Stimulated activated naive CD8-positive, alpha-beta T cell treated with anti-CD3 and anti-CD28 coated beads, Interleukin-15, Interleukin-2, amounts not matched to agents 100 U/mL and 50 U/mL, for 24 hours (primary cell): ENCODE results near the gene HSPA1L.
A peak's percentile ranks its signal among the peaks of the same experiment; 100 is the strongest.
"Not testable (repeated sequence)": the region's sequence is repeated elsewhere in the genome, so short reads cannot be mapped to it uniquely, and the experiment has no call there.

Source experiments
- ATAC-seq: fragments of 150-1000 bp; cut with Tn5 transposase; one replicate; pipeline ENCODE4 v1.10.0; 2021
- DNase-seq: peaks from one replicate; pipeline ENCODE4 v3.0.0; 2021

Gene HSPA1L

DNA sequence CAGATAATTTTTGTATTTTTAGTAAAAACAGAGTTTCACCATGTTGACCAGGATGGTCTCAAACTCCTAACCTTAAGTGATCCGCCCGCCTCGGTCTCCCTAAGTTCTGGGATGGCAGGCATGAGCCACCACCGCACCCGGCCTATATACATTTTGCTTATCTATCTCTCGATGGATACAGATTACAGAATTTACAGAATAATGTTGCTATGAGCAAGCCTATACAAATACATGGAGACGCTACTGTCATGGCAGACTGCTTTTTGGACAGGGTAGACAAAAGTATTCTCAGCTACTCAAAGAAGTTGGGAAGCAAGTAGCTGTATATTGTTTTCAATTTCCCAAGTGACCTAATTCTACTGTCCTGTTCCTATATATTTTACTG, 1.6 kb downstream of the HSPA1L start:
- DNase-seq (no peak), ATAC-seq (no peak)

GRCh38 chr6:31811645-31812044, 3.4 kb downstream of the HSPA1L start:
- ATAC-seq = no peak
- DNase-seq = no peak

GRCh38 chr6:31808599-31808998, 6.5 kb downstream of the HSPA1L start:
- ATAC-seq, DNase-seq: not testable (repeated sequence)

DNA sequence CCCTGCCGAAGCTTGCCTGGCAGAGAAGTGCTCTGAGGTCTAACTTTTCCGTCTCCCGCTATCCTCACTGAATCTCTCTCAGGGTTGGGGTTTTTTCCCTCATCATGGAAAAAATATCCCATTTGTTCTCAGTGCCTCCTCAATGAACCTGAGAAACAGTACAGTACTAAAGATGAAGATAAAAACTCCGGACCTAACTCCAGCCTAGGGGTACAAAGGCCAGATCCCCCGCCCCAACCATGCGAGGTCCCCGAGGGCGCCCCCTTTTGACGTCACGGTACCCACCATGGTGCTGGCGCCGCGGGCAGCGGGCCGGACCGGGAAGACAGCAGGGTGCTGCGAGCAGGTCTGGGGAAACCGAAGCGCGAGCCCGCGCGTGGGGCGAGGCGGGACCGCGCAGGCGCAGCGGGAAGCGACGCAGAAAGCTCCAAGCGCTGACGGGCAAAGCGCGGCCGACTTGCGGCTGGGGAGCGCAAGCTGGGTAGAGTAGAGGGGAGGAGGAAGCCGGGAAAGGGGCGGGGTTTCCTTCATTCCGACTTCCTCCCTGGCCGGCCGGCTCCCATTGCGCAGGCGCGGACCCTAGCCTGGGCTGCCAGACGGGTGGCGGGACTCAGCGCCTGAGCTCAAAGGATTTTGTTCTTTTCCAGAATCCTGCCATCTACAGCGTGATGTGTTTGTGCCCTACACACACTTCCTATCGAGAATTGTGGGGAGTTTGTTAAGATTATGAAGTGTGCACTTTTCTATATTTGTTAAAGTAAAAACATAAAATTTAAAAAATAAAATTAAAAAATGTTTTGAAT, 8.4 kb downstream of the HSPA1L start, which contains the start of gene LSM2:
Gene LSM2 (minus strand): TSS at position 497 of the 803 bp plus-strand sequence. CDS start 209 bp downstream, at position 288.
- DNase-seq (peak; percentile 99), ATAC-seq (peak; percentile 98)

DNA sequence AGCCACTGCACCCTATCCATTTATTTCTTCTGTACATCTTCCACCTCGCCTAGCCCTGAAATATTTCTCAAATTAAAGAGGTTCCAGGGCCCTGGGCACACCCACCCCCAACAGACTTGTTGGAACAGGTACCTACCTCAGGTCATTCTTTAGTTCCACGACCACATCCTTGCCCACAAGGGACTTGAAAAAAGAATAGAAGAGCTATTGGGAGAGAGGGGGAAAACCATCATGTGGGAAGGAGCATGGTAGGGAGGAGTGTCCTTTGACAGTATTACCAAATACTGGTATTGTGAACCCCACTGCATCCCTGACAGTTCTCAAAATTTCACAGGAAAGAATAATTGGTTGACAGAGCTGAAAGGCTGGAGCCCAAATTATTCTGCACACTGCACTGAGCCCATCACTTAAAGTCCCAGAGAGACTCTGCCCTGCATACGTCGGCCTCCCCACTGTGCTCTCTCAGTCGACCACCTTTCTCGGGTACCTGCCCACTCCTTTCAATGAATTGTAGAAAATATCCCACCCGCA, 9.1 kb downstream of the HSPA1L start:
- ATAC-seq (peak; percentile 12), DNase-seq (no peak)

GRCh38 chr6:31801031-31801927, 13.8 kb downstream of the HSPA1L start:
- ATAC-seq, DNase-seq: not testable (repeated sequence)

DNA sequence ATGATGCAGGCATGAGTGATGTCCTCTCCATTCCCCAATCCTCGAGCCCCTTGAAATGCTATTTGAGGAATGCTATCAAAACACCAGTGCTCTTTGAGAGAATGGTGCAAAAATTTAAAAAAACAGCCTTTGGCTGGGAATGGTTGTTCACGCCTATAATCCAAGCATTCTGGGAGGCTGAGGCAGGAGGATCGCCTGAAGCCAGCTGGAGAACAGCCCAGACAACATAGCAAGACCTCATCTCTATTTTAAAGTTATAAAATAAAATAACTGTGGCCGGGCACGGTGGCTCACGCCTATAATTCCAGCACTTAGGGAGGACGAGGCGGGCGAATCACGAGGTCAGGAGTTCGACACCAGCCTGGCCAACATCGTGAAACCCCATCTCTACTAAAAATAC, 15.3 kb downstream of the HSPA1L start:
- no peak for ATAC-seq
- no peak for DNase-seq

DNA sequence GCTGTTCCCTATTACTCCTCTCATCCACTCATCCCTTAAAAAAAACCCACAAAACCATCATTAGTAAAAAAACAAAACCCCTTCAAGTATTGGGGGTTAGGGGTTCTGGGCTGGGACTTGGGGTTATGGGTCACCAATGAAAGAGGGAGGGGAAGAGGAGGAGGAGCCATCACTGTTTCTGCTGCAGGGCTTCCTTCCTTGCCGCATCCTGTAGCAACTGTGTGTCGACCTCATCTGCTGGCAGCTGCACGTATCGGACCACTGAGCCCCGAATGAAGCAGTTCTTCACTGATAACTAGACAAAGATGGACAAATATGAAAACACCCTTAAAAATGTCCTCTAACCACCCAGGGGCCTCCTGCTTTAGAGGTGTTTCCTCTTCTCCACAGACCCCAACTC, 17.5 kb downstream of the HSPA1L start:
- no peak for DNase-seq

DNA sequence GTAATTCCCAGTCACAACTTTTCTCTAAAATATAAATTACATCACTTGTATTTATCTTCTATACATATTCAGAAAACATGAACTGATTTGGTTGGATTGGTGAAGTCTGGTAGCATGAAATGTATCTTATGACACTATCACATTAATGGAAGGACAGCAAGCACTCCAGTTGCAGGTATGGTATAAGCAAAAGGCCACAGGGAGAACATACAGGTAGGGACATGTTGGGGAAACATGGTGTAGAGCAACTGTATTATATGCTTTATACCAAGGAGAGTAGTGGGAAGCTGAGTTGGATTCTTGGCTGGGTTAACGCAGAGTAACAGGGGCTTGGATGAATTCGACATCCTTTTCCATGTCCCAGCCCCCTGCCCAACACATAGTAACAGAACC, 18.1 kb downstream of the HSPA1L start:
- no peak for DNase-seq
- no peak for ATAC-seq

More for the DNA sequence above, 17.5 kb downstream of the HSPA1L start:
- no peak for ATAC-seq

GRCh38 chr6:31795616-31796298, 19.3 kb downstream of the HSPA1L start, which contains the start of gene VARS1:
TSS of gene VARS1 (minus strand) at chr6:31795752. CDS start at chr6:31795217, 535 bp downstream.
- DNase-seq = peak; percentile 92
- ATAC-seq = peak; percentile 85

DNA sequence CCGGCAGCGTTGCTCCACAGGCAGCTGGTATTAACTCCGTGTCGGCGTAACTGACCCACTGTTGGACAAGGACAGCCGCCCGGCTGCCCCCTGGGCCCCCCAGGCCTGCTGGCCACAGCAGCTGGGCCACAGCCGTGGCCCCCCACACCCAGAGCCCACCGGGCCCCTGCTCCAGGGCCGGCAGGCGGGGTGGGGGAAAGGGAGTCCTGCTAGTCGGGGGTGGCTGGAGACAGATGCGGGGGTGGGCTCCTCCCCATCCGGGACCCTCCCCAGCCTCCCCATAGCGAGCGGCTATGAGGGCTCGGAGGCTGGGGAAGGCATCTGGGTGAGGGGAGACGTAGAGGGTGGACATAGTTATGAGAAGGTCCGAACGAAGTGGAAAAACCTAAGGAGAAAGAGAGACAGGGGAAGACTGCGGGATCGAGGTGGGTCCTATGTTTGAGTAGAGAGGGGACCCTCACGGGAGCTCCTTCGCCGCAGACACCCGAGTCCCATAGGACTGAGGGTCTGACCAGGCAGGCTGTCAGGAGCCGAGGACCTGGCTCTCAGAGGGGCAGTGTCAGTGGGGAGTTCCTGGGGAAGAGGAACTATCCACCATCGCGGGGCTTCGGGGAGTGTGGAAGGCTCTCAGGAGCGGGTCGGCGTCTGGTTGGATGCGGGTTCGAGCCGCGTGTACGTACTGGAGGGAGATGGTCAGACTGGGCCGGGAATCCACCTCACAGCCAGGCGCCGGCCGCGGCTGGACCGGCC, 20.0 kb downstream of the HSPA1L start:
- peak; percentile 15 for ATAC-seq

GRCh38 chr6:31794294-31794865, 20.7 kb downstream of the HSPA1L start:
- no peak for ATAC-seq
- DNase-seq = no peak

More for the DNA sequence above, 20.0 kb downstream of the HSPA1L start:
- no peak for DNase-seq

DNA sequence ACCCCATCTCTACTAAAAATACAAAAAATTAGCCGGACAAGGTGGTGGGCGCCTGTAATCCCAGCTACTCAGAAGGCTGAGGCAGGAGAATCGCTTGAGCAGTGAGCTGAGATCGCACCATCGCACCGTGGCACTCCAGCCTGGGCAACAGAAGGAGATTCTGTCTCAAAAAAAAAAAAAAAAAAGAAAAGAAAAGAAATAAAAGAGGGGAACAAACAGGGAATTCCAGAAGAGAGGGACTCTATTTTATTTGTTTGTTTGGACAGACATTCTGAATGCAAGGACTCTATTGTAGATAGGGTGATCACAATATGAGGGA, 21.2 kb downstream of the HSPA1L start:
- not testable (repeated sequence) for DNase-seq, ATAC-seq

DNA sequence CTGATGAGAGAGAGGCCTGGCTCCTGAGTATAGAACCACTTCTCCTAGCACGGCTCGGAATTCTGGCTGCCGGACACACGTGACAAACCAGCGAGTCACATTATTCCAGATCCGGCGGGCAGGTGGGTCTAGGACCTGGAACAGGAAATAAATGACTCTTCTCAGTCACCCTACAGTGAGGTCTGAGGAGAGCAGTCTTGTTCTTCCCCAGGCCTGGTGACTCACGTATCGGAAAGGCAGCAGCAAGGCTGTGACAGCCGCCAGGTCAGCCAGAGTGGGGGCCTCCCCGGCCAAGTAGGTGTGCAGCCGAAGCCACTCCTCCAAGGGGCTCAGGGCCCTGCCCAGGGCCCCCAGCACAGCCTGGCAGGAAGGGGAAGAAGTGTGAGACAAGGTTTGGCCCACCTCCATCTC, 22.3 kb downstream of the HSPA1L start:
- ATAC-seq (peak; percentile 45), DNase-seq (peak; percentile 56)

- ATAC-seq (no peak), DNase-seq (no peak)
Observed at GRCh38 chr6:31792090-31792374, 23.1 kb downstream of the HSPA1L start.

- ATAC-seq (no peak), DNase-seq (peak; percentile 67)
Observed at GRCh38 chr6:31791324-31792089, 23.6 kb downstream of the HSPA1L start.

DNA sequence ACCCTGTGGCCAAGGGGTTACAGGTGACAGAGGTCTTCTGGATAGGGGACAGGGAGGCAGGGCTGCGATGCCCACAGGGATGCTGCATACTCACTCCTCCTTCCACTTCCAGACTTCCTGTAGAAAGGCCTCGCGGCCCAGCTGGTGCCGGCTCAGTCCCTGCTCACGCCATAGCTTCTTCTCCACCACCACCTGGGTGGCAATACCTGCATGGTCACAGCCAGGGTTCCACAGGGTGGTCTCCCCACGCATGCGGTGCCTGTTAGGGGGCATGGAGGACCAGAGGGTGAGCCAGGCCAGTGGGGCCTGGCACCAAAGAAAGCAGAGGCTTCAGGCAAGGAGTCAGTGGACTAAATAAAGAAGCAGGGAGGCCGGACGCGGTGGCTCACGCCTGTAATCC, 29.6 kb downstream of the HSPA1L start:
- no peak for ATAC-seq
- DNase-seq = no peak

DNA sequence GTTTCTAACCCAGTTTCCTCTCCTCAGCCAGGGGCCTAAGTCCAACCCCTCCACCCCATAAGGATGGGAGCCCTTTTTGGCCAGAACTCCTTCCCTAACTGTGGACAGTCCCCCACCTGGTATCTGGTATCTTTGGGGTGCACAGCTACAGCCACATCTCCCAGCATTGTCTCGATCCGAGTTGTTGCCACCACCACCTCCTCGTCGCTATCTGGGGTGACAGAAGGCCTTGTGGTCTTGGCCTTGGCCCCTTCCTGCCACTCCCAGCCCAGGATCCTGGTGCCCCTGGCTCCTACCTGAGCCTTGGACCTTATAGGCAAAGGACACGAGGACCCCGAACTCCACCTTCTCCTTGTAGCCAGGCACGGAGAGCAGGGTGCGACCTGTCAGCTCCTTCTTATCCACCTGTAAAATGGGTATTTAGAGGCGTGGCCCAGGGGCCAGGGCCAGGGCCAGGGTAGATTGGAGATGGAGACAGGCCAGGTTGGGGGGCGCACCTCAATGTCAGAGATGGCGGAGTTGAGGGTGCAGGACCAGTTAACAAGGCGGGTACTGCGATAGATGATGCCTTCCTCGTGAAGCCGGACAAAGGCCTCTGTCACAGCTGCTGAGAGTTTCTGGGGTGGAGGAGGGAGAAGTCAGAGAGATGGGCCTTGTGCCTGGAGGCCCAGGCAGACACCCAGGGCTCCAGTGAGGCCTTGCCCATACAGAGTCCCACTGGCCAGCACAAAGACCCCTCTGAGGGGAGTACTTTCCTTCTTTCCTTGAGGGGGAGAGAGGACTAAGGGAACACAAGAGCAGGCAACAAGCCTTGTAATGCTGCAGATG, 30.8 kb downstream of the HSPA1L start:
- DNase-seq (no peak), ATAC-seq (no peak)

GRCh38 chr6:31782126-31782855, 32.8 kb downstream of the HSPA1L start:
- no peak for DNase-seq
- ATAC-seq = no peak
